ELR (cell line): ENCODE data around the gene SLC35F1.

Experiments
- DNase-seq: peaks from one replicate; pipeline ENCODE4 v3.0.0-alpha.2; 2015; ENCODE audit warnings: low read depth

Gene SLC35F1

GRCh38 chr6:118277631-118278030, 370.6 kb downstream of the SLC35F1 start:
- DNase-seq = no peak

GRCh38 chr6:118280210-118280609, 373.1 kb downstream of the SLC35F1 start:
- DNase-seq = no peak

GRCh38 chr6:118281291-118281690, 374.2 kb downstream of the SLC35F1 start:
- no peak for DNase-seq

GRCh38 chr6:118283766-118284165, 376.7 kb downstream of the SLC35F1 start:
- peak; percentile 82 for DNase-seq

- peak; percentile 43 for DNase-seq
Observed at GRCh38 chr6:118284736-118285360, 377.8 kb downstream of the SLC35F1 start.

GRCh38 chr6:118285791-118286190, 378.7 kb downstream of the SLC35F1 start:
- peak; percentile 30 for DNase-seq

- peak; percentile 56 for DNase-seq
Observed at GRCh38 chr6:118288355-118289124, 381.5 kb downstream of the SLC35F1 start.

- DNase-seq = no peak
Observed at GRCh38 chr6:118292558-118292957, 385.5 kb downstream of the SLC35F1 start.

GRCh38 chr6:118294906-118295305, 387.8 kb downstream of the SLC35F1 start:
- DNase-seq = no peak

- DNase-seq = no peak
Observed at GRCh38 chr6:118295336-118295735, 388.3 kb downstream of the SLC35F1 start.

- DNase-seq = no peak
Observed at GRCh38 chr6:118296129-118296901, 389.3 kb downstream of the SLC35F1 start.

GRCh38 chr6:118297821-118298220, 390.8 kb downstream of the SLC35F1 start:
- no peak for DNase-seq

GRCh38 chr6:118298476-118299427, 391.7 kb downstream of the SLC35F1 start:
- no peak for DNase-seq

- DNase-seq = no peak
Observed at GRCh38 chr6:118299457-118299856, 392.4 kb downstream of the SLC35F1 start.

GRCh38 chr6:118304321-118304720, 397.3 kb downstream of the SLC35F1 start:
- DNase-seq = no peak

- no peak for DNase-seq
Observed at GRCh38 chr6:118305081-118305480, 398.0 kb downstream of the SLC35F1 start.

- DNase-seq = no peak
Observed at GRCh38 chr6:118306392-118307238, 399.6 kb downstream of the SLC35F1 start.

GRCh38 chr6:118307581-118307980, 400.5 kb downstream of the SLC35F1 start:
- DNase-seq = no peak

- DNase-seq = no peak
Observed at GRCh38 chr6:118309337-118310093, 402.5 kb downstream of the SLC35F1 start.

- no peak for DNase-seq
Observed at GRCh38 chr6:118313208-118313607, 406.1 kb downstream of the SLC35F1 start.
